GM19351 (cell line): ENCODE results near the gene TOMM7.
"Not testable (repeated sequence)": the region's sequence is repeated elsewhere in the genome, so short reads cannot be mapped to it uniquely, and the experiment has no call there.

Source experiments
- ATAC-seq: cut with Tn5 transposase; IDR thresholded peaks from one replicate; pipeline ENCODE4 v1.9.1; 2021; ENCODE audit warnings: mild to moderate bottlenecking, moderate library complexity; ENCODE audit not compliant: unreplicated experiment

The TOMM7 gene

GRCh38 chr7:22854158-22855048 lies 31.8 kb upstream of the TOMM7 start:
- peak; percentile 75 for ATAC-seq

GRCh38 chr7:22853674-22854157 lies 31.1 kb upstream of the TOMM7 start:
- ATAC-seq, result peak; percentile 37

DNA sequence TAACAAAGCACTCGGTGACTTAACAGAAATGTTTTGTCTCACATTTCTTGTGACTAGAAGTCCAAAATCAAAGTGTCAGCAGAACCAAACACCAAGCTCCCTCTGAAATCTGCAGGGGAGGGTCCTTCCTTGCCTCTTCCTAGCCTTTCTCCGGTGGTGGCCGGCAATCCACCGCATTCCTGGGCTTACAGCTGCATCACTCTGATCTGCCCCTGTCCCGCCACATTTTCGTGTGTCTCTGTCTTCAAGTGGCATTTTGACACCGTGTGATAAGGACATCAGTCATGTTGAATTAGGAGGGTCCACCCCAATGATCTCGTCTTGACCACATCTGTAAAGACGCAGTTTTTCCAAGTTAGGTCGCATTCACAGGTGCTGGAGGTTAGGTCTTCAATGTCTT lies 30.5 kb upstream of the TOMM7 start:
- no peak for ATAC-seq

GRCh38 chr7:22851145-22851544 lies 28.5 kb upstream of the TOMM7 start:
- no peak for ATAC-seq

DNA sequence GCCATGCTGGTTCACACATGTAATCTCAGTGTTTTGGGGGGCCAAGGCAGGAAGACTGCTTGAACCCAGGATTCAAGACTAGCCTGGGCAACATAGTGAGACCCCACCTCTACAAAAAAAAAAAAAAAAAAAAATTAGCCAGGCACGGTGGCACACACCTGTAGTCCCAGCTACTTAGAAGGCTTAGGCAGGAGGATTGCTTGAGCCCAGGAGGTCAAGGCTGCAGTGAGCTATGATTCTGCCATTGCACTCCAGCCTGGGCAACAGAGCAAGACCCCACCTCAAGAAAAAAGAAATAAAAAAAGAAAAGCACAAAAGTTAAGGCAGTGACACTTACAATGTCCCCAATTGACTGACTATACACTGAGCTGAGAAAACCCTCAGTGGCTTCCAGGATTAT lies 27.7 kb upstream of the TOMM7 start:
- not testable (repeated sequence) for ATAC-seq

DNA sequence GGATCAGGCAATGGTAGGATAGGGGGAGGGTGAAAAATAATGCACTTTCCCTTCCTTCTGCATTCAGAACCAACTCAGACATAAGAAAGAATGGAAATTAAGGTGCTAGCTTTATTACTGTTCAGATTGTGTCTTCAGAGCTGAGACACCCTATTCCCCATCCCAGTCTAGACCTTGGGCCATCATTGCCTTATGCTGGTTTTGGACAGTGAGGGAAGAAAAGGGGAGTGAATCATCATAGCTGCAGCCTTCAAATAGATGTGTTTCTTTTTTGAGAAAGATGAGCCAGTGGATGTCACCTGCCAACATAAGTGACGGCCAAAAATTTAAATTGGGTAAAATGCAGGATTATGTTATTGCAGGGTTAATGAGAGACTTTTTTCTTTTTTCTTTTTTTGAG lies 27.0 kb upstream of the TOMM7 start:
- no peak for ATAC-seq

- no peak for ATAC-seq
Measured at GRCh38 chr7:22849172-22849571, 26.5 kb upstream of the TOMM7 start.

GRCh38 chr7:22846961-22847360 lies 24.3 kb upstream of the TOMM7 start:
- no peak for ATAC-seq

GRCh38 chr7:22845221-22845834 lies 22.7 kb upstream of the TOMM7 start:
- no peak for ATAC-seq

GRCh38 chr7:22843681-22844309 lies 21.1 kb upstream of the TOMM7 start:
- ATAC-seq, result no peak

- ATAC-seq, result no peak
Measured at GRCh38 chr7:22842973-22843372, 20.3 kb upstream of the TOMM7 start.

DNA sequence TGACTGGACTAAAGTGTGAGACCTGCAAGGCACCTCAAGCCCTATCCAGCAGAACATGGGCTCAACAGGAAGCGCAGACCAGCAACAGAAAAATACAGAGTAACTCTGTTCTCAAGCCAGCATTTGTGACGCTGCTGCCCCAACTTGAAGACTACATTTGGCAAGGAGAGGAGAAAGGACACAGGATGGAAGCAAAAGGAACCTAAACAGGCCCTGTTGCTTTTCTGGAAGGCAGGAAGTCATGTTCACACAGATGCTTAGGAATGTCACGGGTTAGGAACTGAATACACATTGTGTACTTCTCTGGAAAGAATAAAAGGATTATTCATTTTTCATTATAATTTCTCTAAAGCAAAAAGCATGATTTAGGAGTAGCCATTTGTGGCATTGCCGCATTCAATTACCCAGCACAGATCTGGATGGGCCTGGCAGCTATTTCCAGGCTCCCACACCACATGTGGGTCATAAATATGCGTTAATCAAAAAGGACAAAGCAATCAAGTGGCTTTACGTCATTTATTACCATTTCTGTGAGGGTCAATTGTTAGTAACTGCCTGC lies 19.8 kb upstream of the TOMM7 start:
- no peak for ATAC-seq

DNA sequence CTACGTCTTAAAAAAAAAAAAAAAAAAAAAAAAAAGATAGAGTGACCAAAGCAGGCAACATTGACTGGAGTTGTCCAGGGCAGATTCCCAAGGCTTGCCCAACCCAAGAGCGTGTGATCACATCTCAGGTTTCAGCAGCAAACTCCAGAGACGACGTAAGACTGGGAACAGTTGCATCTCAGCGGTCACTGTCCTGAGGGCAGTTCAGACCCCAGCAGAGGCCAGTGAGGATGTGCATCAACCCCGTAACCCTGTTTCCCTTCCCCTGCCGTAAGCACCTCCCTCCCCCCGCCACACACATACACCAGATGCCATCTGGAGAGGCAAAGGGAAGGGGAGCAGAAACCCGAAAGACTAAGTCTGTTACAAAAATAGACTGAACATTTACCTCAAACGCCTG lies 19.3 kb upstream of the TOMM7 start:
- ATAC-seq, result no peak

- no peak for ATAC-seq
Measured at GRCh38 chr7:22837308-22837707, 14.7 kb upstream of the TOMM7 start.

GRCh38 chr7:22836506-22836905 lies 13.9 kb upstream of the TOMM7 start:
- ATAC-seq, result not testable (repeated sequence)

- ATAC-seq, result no peak
Measured at GRCh38 chr7:22833957-22834356, 11.3 kb upstream of the TOMM7 start.

GRCh38 chr7:22833113-22833855 lies 10.6 kb upstream of the TOMM7 start:
- ATAC-seq, result no peak

GRCh38 chr7:22832401-22832800 lies 9.8 kb upstream of the TOMM7 start:
- no peak for ATAC-seq

- ATAC-seq, result no peak
Measured at GRCh38 chr7:22831602-22832305, 9.1 kb upstream of the TOMM7 start.

DNA sequence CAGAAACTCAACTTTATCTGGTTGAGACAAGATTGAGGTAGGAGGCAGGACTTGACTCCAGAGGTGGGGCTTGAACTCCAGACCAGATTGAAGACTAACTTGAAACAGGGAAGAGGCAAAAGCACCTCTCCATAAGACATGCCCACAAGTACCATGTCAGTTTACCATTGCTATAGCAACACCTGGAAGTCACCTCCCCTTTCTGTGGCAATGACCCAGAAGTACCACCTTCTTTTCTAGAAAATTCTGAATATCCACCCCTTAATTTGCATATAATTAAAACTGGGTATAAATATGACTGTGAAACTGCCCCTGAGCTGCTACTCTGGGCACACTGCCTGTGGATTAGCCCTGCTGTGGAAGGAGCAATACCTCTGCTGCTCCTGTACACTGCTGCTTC lies 4.9 kb upstream of the TOMM7 start:
- no peak for ATAC-seq
